GM12892 (cell line): ENCODE data around the gene UVSSA.

Experiments used
- POLR2A ChIP-seq: IDR thresholded peaks from 2 replicates; pipeline ENCODE4 v1.6.1; 2011; ENCODE audit warnings: low read depth, low read length, control low read depth
- TAF1 ChIP-seq: IDR thresholded peaks from 2 replicates; pipeline ENCODE4 v1.6.1; 2011; ENCODE audit warnings: low read depth, mild to moderate bottlenecking, control low read depth, low read length, borderline replicate concordance

GRCh38 chr4:1329408-1330371, 17.3 kb upstream of the UVSSA start:
- TF ChIP-seq POLR2A (no peak), TAF1 (no peak)
